Measurements from ENCODE around the gene KCNQ1.

KCNQ1 gene

DNA sequence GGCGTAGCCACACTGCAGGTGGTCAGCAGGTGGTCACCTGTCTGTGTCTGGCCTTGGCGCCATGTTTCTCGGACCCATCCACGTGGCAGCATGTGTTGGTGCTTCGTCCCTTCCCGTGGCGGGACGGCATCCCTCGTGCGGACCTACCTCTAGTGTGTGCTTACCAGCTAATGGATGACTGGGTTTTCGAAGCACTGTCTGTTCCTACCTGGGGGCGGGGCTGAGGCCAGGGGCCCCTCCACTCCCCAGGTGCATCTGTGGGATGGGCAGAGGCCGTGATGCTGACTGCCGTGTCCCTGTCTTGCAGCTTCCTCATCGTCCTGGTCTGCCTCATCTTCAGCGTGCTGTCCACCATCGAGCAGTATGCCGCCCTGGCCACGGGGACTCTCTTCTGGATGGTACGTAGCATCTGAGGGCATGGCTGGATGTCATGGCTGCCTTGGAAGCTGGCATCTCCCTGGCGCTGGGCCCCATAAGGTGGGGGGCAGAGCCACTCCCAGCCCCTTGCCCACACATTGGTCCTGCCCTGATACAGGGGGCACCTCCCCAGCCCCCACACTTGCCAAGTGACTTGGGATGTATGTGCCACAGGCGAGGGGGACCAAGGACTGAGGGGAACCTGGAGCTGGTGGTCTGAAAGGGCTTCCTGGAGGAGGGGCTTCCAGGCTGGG lies 82.9 kb downstream of the KCNQ1 start:
- peak; percentile 51 for DNase-seq

GRCh38 chr11:2528301-2529050 lies 83.7 kb downstream of the KCNQ1 start:
- DNase-seq, result peak; percentile 43

DNA sequence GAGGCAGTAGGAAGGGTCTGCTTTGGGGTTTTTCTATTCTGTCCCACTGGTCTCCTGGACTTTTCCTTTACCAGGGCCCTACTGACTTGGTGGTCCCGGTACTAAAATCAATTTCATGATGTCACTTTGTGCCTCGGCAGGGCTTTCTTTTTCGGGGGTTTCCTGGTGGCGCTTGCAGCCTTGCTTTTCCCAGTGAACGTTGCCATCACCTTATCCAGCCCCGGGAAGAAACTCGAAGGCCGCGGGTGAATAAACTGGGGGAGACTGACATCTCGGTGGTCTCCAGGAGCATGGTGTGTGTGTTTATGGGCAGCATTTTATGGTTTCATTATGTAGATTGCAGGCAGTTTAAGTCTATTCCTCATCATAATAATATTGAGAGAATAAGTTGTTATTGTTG lies 84.4 kb downstream of the KCNQ1 start:
- DNase-seq, result no peak

- DNase-seq, result peak; percentile 35
These were observed 84.8 kb downstream of the KCNQ1 start for GRCh38 chr11:2529636-2530035.

DNA sequence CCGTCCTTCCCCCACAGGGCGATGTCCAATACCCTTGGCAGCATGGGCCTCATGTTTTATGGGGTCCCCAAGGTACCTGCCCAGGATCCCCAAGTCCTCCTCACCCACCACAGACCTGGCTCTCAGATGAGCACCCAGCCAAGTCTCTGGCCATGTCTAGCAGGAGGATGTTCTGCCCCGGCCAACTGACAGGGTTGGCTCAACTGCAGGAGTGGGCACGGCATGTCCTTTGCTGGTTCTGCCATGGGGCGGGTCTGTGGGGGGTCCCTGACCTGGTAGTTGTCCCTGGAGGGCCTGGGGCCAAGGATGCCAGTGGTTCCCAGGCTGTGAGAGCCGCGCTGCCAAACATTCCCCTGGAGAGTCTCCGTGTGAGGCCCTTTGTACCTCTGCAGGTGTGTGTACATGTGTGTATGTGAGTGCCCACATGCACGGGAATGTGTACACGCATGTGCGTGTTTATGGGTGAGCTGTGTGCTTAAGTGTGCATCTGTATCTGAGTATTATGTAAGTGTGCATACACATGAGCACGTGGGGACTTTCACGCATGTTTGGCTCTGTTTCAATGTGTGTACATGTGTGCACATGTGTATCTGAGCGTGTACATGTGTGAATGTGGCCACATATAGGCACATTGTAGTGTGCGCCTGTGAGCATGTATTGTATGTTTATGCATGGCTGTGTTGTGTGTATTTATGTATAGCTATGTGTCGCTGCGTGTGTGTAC lies 85.5 kb downstream of the KCNQ1 start:
- no peak for DNase-seq

DNA sequence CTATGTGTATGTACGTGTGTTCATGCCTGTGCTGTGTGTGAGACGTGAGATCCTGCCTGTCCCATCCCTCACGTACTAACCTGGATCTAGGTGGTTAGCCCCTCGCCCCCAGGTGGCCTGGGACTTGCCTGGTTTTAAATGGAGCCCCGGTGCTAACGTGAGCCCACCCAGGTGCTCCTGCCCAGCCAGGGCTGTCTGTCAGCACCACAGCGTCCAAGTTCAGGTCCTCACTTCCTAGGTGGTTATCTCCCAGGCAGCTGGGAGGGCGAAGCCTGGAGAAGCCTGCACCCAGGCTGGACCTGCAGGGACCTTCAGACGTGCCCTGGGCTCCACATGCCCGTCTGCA lies 86.0 kb downstream of the KCNQ1 start:
- no peak for DNase-seq

DNA sequence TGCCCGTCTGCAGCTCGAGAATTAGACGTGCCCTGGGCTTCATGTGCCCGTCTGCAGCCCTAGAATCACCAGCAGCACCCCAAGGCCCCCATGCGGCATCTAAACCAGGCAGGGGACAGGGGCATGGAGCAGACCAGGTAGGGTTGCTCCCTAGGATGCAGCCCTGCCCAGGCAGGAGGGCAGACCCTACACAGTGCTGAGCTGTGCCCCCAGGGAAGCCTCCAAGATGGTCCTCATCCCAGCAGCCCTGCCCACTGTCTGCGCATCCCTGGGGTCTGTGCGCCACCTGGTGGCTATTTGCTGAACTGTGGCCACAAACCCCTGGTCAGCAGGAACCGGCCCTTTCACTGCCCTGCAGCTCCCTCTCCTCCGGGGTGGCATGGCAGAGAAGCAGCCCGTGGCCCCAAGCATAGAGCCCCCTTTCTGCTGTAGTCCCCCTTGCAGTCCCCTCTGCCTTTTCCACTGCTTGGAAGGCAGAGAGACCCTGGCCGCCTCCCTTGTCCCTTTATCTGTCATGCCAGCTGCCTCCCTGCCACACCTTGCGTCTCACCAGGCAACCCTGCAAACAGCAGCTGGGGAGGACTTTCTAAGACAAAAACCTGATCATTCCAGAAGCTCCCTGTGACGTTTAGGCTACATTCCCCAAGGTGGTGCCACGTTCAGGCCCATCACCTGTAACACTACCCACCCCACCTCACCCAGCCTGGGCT lies 86.6 kb downstream of the KCNQ1 start:
- peak; percentile 86 for DNase-seq

GRCh38 chr11:2531987-2532703 lies 87.3 kb downstream of the KCNQ1 start:
- no peak for DNase-seq

DNA sequence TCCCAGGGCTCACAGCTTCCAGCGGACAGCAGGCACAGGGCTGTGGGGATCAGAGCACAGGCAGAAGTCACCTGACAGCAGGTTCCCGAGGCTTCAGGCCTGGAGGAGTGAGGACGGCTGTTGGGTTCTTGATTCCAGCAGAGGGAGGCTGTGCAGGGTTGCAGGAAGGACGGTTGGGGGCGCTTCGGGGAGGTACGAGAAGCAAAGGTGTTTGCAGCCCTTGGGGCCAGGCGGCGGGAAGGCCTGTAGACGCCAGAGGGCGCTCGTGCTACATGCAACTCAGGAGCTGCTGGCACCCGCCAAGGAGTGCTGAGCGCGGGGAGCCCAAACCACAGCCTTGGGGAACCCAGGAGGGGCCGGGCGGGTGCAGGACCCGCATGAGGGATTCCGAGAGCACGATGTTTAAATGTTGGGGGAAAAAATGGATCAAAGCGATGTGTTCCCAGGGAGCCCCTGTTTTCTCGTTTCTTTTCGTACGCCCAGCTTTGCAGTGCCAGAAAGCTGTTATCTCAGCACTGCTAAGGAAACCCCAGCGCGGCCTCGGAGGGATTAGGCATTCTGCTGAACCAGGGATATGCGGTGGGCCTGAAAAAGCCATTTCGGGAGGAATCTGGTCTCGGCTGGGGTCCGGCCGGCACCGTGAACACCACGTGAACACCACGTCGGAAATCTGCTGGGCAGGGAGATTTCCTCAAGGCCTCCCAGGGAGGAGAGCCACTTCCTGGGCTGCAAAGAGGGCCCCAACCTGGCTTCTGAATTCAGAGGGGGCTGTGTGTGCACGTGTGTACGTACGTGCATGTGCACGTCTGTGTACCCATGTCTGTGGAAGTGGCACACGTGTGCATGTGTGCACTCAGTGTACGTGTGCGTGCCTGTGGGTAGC lies 88.1 kb downstream of the KCNQ1 start:
- DNase-seq, result peak; percentile 97

DNA sequence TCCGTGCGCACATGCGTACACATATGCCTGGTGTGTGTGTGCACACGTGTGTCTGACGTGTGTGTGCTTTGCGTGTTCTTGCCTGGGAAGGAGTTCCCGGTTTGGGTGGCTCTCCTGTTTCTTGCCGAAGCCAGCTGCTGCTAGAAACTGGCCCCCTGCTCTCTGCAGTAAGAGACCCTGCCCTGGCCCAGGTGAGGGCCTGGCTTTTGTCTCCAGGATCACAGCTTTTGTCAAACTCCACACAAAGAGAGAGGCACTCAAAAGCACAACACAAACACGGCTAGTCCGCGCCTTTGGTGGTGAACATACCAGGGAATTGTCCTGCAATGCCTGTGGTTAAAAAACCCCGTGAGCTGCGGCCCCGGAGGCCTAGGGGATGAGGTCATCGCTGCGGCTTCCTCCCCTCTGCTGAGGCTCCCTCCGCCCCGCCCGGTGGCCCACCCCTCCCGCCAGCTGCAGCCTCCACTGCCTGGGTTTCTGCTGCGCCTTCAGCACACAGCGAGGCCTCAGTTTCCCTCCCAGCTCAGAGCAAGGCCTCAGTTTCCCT lies 88.9 kb downstream of the KCNQ1 start:
- DNase-seq, result peak; percentile 98

- DNase-seq, result peak; percentile 87
These were observed 89.5 kb downstream of the KCNQ1 start for GRCh38 chr11:2534134-2534956.

DNA sequence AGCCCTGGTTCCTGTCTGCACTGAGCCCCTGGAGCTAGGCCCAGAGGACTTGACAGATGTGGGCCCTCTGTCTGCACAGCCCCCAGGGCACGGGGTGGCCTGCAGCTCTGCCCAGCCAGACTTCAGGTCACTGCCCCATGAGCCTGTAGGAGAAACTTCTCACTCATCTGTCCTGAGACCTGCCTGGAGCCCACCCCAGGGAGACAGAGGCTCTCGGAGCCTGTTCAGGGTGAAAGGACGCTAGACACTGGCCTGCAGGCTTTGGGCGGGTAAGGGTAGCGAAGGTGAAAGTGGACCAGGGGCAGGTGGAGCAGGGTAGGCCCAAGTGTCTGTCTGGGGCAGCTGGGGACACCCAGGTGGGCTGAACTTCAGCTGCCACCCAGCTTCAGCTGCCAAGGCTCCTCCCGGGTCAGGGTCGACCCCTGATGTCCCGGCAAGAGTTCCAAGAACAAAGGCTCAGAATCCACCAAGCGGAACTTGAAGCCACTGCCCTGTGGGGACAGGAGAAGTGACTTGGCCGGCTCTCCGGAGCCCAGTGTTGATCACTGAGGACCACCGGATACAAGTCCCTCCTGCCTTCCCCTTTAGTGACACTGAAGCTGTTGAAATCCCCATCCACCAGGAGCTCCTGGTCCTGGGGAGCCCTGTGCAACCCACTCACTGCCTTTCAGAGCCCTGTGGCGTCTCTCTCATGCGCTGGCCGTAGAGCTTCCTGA lies 90.3 kb downstream of the KCNQ1 start:
- DNase-seq, result no peak

DNA sequence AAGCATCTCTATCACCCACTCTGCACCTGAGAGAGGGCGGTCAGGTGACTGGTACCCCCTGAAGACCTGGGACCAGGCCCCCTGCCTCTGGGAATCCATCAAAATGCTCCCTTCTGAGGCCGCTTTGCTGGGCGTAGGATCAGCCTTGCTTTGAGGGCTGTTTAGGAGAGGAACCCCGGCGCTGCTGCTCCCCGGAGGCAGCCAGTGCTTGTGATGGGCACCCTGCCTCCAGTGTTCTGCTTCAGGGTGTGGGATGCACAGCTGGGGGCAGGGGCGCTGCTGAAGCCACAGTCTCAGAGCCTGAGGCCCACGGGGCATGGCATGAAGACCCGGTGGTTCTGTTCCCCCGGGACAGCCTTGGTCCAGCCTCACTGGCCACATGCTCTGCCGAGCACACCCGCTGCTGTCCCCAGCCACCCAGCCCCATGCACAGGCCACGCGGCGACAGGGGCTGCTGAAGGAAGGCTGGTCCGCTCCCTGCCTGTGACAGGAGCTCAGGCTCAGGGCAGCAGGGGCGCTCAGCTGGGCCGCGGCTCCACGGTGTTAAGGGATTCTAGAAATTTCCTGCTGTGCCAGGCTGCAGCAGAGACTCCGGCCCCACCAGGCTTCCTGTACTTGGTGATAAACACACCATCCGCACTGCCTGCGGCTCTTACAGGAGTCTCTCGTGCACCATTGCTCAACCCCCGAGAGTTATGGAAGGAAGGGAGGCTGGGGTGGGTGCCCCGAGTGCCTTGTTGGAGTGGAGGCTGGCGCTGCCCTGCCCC lies 91.0 kb downstream of the KCNQ1 start:
- no peak for DNase-seq

DNA sequence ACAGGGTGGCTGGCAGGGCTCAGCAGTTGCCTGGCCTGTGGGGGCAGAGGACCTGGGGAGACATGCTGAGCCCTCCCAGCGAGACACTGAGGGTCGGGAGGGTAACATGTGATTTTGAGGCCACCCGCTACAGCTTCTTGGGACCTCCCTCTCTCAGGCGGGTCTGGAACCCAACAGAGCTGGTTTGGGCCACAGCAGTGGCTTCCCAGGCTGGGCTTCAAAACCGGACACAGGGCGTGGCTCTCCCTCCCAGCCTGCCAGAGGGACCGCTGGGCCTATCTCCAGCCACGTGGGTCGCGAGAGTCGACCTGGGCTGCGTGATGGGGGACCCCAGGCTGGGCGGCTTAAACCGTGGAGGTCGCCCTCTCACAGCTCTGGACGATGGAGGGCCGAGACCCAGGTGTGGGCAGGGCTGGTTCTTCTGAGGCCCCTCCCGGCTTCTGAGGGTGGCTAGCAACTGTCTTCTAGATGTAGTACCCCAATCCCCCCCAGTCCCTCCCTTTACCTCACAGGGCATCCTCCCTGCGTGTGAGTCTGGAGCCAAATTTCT lies 91.7 kb downstream of the KCNQ1 start:
- DNase-seq, result no peak

GRCh38 chr11:2537010-2537705 lies 92.3 kb downstream of the KCNQ1 start:
- DNase-seq, result no peak

- DNase-seq, result no peak
These were observed 93.3 kb downstream of the KCNQ1 start for GRCh38 chr11:2537896-2538724.

DNA sequence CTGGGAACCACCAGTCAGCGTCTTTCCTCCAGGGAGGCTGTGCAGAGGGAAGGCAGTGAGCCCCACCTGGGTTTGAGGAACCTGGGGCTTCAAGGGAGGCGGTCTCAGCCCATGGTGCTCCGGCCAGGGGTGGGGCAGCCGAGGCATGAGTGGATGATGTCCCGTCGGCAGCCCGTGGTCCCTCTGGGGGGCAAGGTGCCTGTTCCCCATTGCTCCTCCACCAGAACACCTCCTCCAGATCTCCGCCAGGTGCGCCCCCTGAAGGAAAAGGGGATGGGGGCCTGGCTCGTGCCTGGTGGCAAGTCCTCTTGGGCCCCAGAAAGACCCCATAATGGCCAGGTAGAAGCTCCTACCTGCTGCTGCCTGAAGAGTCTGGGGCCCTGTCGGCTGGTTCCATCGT lies 94.1 kb downstream of the KCNQ1 start:
- no peak for DNase-seq
